D721Med (cell line): ENCODE measurements around the gene MRPS34.

Experiments
- DNase-seq: peaks from one replicate; pipeline ENCODE4 v3.0.0; 2011; ENCODE audit warnings: low spot score; ENCODE audit not compliant: insufficient read length
- FAIRE-seq: peaks from 2 replicates; lab custom pipeline; 2011; peaks lifted over from hg19 to GRCh38; lab: Jason Lieb, UNC
- TF ChIP-seq, protein P1 (sequence below): IDR thresholded peaks from 2 replicates; pipeline ENCODE4 v1.5.1; 2012; ENCODE audit warnings: mild to moderate bottlenecking, control low read depth; ENCODE audit not compliant: insufficient read depth; ENCODE audit errors: missing control alignments

The MRPS34 gene

DNA sequence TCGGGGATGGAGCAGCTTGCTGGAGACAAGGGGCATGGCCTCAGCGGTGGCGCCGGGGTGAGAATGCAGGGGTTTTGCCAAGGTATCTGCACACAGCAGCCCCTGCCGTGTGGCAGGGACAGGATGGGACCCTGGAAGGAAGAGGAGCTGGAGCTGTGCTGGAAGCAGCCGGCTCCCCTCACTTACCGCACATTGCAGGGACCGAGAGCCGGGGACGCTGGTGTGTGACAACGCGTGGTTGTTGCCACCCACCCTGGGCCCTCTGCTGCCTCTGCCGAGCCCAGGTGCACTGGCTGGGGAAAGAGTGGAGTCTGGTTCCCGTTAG lies 12.9 kb upstream of the MRPS34 start:
- no peak for DNase-seq
- TF ChIP-seq, protein P1, sequence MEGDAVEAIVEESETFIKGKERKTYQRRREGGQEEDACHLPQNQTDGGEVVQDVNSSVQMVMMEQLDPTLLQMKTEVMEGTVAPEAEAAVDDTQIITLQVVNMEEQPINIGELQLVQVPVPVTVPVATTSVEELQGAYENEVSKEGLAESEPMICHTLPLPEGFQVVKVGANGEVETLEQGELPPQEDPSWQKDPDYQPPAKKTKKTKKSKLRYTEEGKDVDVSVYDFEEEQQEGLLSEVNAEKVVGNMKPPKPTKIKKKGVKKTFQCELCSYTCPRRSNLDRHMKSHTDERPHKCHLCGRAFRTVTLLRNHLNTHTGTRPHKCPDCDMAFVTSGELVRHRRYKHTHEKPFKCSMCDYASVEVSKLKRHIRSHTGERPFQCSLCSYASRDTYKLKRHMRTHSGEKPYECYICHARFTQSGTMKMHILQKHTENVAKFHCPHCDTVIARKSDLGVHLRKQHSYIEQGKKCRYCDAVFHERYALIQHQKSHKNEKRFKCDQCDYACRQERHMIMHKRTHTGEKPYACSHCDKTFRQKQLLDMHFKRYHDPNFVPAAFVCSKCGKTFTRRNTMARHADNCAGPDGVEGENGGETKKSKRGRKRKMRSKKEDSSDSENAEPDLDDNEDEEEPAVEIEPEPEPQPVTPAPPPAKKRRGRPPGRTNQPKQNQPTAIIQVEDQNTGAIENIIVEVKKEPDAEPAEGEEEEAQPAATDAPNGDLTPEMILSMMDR: no peak
- no peak for FAIRE-seq

DNA sequence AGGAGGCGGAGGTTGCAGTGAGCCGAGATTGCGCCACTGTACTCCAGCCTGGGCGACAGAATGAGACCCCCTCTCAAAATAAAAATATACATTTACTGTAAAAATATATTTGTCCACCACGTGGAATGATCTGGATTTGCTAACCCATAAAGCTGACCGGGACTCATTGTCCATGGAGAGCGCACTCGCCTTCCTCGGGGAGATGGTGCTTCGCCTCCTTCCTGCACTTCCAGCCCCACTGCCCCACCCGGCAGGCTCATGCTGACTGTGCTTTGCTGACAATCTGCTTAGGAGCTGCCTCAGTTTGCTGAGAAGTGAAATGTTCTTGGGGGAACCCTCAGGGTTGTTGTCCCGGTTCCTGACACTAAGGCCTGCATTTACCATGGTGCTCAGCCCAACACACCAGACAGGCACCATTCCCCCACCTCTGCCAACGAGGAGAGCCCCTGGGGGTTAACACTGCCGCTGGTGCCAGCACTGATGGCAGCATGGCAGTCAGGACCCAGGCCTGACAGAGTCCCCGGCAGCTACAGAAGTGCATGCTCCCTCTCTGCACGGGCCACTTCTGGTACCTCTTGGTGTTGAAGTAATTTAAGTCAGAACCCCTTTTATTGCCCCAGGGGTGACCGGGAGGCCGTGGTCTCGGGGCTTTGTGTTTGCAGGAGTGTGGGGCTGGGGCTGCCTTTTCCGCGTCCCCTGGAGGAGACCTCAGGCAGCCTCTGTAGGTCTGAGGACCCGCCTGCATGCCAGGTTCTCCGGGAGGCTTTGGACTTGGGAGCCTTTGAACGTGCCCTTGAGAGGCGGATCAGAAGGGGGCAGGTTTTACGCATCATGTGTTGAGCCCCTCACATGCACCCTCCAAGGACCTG lies 12.3 kb upstream of the MRPS34 start:
- DNase-seq: no peak
- TF ChIP-seq, protein P1: no peak
- no peak for FAIRE-seq

DNA sequence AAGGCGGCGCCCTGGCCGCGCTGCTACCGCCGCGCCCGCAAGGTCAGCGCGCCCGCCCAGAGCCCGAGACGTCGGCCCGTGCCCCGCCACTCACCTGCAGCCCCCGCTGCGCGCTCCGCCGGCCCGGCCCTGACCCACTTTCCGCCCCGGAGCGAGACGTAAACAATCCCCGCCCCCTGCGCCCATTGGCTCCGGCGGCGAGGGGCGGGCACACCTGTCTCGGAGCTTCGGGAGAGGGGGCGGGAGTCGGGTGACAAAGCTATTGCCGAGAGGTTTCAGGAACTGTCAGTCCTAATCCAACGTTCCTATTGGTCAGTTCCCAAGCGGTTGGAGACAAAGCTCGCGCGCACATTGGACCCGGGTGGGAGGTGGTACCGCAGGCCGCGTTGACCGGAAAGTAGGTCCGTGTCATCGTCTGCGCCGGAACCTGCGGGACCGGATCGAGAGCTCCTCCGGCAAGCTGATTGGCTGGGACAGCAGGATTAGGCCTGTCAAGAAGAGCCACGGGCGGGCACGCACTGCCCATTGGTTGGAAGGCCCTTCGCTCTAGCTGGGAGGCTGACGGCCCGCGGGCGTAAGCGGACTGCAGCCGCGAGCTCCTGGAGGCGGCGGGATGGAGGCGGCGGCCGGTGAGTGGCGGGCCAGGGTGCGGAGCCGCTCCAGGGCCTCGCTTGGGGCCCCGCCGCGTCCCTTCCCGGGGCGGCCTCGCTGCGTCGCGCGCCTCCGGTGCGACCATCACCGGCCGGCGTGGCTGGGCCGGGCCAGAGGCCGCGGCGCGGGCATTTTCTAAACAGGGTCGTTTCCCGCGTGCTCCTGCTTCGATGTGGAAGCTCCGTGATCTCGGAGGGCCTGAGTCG lies 9.7 kb upstream of the MRPS34 start, which contains the start of the genes NUBP2 and SPSB3:
Gene NUBP2, plus strand, starts transcription at position 553 of the 857 bp plus-strand sequence. Its CDS starts 61 bp downstream, at position 614.
Gene SPSB3, minus strand, starts transcription at position 164 of the 857 bp plus-strand sequence. CDS start 1,088 bp downstream, outside the sequence.
- FAIRE-seq (peak; percentile 92), DNase-seq (peak; percentile 99)
- TF ChIP-seq, protein P1: no peak

DNA sequence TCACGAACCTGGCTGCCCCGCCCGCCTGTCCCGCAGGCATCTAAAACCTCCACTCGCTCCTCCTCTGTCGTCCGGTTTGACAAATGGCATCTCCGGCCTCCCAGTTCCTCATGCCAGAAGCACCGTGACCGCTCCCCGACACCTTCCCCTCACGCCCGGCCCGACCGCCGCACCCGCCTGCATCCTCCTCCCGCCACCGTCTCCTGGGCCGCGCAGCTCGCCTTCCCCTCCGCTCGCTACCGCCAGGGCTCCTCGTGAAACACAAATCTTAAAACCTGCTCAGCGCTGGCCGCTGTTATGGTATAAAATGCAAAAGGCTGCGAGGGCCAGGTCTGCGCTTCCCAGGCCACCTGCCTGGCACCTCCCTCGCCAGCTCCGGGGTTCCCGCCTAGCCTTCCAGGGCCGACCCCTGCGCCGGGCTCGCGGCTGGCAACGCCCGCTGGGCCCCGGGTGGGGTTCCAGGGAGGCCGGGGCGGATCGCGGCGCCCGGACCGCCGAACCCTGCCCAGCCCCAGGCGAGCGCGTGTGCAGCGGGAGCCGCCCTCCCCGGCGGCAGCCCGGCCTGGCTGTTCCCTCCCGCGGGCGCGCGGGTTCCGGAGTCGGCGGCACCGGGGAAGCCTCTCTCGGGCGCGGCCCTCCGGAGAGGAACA lies 8.9 kb upstream of the MRPS34 start:
- TF ChIP-seq, protein P1: no peak
- no peak for DNase-seq
- FAIRE-seq: no peak

DNA sequence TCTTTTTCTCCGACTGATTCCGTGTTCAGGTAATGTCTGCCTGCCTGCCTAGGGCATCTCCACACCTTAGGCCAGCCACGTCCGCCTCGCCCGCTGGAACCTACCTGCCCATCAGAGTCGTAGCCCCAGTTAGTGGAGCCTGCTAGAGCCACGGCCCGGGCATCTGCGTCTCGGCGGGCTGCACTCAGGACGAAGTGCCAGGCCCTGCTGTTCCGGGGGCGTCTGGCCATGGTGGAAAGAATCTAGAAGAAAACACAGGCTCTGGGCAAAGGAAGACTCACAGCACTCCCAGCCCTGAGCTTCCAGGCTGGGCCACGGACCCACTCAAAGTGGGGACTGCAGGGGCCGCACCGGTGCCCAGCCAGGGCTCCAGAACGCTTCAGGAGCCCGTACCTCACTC lies 8.3 kb upstream of the MRPS34 start:
- DNase-seq (no peak), FAIRE-seq (no peak)
- TF ChIP-seq, protein P1: no peak

DNA sequence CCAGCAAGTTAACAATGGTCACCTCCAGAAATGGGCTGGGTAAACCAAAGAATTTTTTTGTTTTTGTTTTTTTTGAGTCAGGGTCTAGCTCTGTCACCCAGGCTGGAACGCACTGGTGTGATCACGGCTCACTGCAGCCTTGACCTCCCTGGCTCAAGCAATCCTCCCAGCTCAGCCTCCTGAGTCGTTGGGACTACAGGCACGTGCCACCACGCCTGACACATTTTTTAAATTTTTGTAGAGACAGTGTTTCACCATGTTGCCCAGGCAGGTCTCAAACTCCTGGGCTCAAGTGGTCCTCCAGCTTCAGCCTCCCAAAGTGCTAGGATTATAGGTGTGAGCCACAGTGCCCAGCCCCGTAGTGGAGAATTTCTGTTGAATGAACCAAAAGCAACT lies 7.7 kb upstream of the MRPS34 start:
- TF ChIP-seq, protein P1: no peak
- DNase-seq: no peak
- FAIRE-seq: no peak
